HCT116 (cell line): ENCODE results near the gene RASAL2. TPM values are rescaled to one million over a fixed set of nuclear protein-coding genes. Genes with fewer than 3 reads are reported as not detected.

ENCODE experiments used
- ATAC-seq: fragments of 200-7000 bp; cut with Tn5 transposase; 2 replicates; pipeline ENCODE4 v1.9.1; 2020; ENCODE audit warnings: mild to moderate bottlenecking, moderate library complexity
- BruUV-seq: library from RNA; stranded (reverse); fragments of 400-500 nt; replicated peaks from 2 replicates; lab custom pipeline; 2021; lab: Mats Ljungman, UMichigan
- CTCF ChIA-PET: fragments of 300-600 bp; sonication (Branson Sonifier 250); formaldehyde crosslinking; loops from one replicate; lab custom pipeline; 2021; ENCODE audit warnings: antibody characterized with exemption; lab: Charles Lee
- POLR2A ChIA-PET: fragments of 300-600, 350-600 bp; sonication (Branson Sonifier 250); formaldehyde crosslinking; loops from one replicate; lab custom pipeline; 2021; ENCODE audit warnings: antibody characterized with exemption; lab: Charles Lee
- RAD21 ChIA-PET, 2 experiments: fragments of 300-600 bp; sonication (Branson Sonifier 250); formaldehyde crosslinking; loops; one replicate each; lab custom pipeline; 2023; ENCODE audit warnings: low total read pairs in 2 of 2; ENCODE audit not compliant: uncharacterized antibody in 2 of 2, unreplicated experiment in 2 of 2, low non-redundant PET in 1 of 2; lab: Charles Lee
- DNase-seq: peaks from one replicate; pipeline ENCODE4 v3.0.0-alpha.2; 2010; ENCODE audit warnings: low read depth, low spot score
- H2AFZ ChIP-seq: fragments of 200-600 bp; shearing (Covaris generic), sonication (generic); 2 replicates; pipeline ENCODE4 v1.6.1; 2017; ENCODE audit warnings: low read depth, mixed run types, mixed read lengths, antibody characterized with exemption, low read length; ENCODE audit not compliant: poor library complexity, severe bottlenecking
- H3K27ac ChIP-seq: 2 replicates; pipeline ENCODE4 v1.5.1; 2012; ENCODE audit warnings: low read depth, low read length
- H3K27me3 ChIP-seq: fragments of 200-600 bp; sonication (generic); 2 replicates; pipeline ENCODE4 v1.6.1; 2016; ENCODE audit warnings: mixed run types, low read length, mixed read lengths; ENCODE audit not compliant: insufficient read depth
- H3K36me3 ChIP-seq, 2 experiments: fragments of 200-500 bp in 1 of 2; fragments of 200-600 bp in 1 of 2; sonication (Bioruptor generic) in 1 of 2; sonication (generic) in 1 of 2; 2 replicates each; pipeline versions ENCODE4 v1.5.1 to v1.6.1; 2014 to 2016; ENCODE audit warnings: low read length in 2 of 2, inconsistent platforms in 1 of 2, mixed read lengths in 1 of 2, mixed run types in 1 of 2; ENCODE audit not compliant: insufficient read depth in 2 of 2, control insufficient read depth in 1 of 2
- H3K4me1 ChIP-seq, 2 experiments: fragments of 200-600 bp in 1 of 2; sonication (generic) in 1 of 2; 2 replicates each; pipeline versions ENCODE4 v1.5.1 to v1.6.1; 2012 to 2017; ENCODE audit warnings: low read length in 2 of 2, inconsistent platforms in 1 of 2, mild to moderate bottlenecking in 1 of 2, mixed read lengths in 1 of 2, mixed run types in 1 of 2, moderate library complexity in 1 of 2; ENCODE audit not compliant: insufficient read depth in 2 of 2, control insufficient read depth in 1 of 2
- H3K4me2 ChIP-seq: fragments of 200-600 bp; sonication (generic); 2 replicates; pipeline ENCODE4 v1.6.1; 2017; ENCODE audit warnings: mixed run types, low read length, mixed read lengths
- H3K4me3 ChIP-seq, 2 experiments: fragments of 200-600 bp in 1 of 2; sonication (generic) in 1 of 2; replicated peaks in 1 of 2; 2 replicates each; pipeline ENCODE4 v1.5.1; 2011 to 2016; ENCODE audit warnings: low read length in 2 of 2, control low read depth in 1 of 2, low read depth in 1 of 2, mild to moderate bottlenecking in 1 of 2, mixed read lengths in 1 of 2, mixed run types in 1 of 2
- H3K79me2 ChIP-seq: fragments of 200-600 bp; sonication (generic); 2 replicates; pipeline ENCODE4 v1.6.1; 2017; ENCODE audit warnings: mild to moderate bottlenecking, mixed run types, low read length, moderate library complexity, mixed read lengths; ENCODE audit not compliant: insufficient read depth
- H3K9ac ChIP-seq: fragments of 200-600 bp; sonication (generic); 2 replicates; pipeline ENCODE4 v1.6.1; 2016; ENCODE audit warnings: low read length, mixed read lengths
- H3K9me2 ChIP-seq: fragments of 200-600 bp; sonication (generic), shearing (Covaris generic); 2 replicates; pipeline ENCODE4 v1.6.1; 2017; ENCODE audit warnings: mixed run types, mild to moderate bottlenecking, moderate library complexity; ENCODE audit not compliant: insufficient read depth
- H3K9me3 ChIP-seq, 2 experiments: fragments of 200-500 bp in 1 of 2; fragments of 200-600 bp in 1 of 2; sonication (Bioruptor generic) in 1 of 2; sonication (generic) in 1 of 2; 2 replicates each; pipeline ENCODE4 v1.6.1; 2014 to 2017; ENCODE audit warnings: low read length in 2 of 2, mixed read lengths in 2 of 2, inconsistent platforms in 1 of 2, low read depth in 1 of 2, mild to moderate bottlenecking in 1 of 2, mixed run types in 1 of 2, moderate library complexity in 1 of 2; ENCODE audit not compliant: control insufficient read depth in 1 of 2, insufficient read depth in 1 of 2
- H4K20me1 ChIP-seq: fragments of 200-600 bp; sonication (generic), shearing (Covaris generic); 2 replicates; pipeline ENCODE4 v1.6.1; 2017; ENCODE audit warnings: mixed run types, mild to moderate bottlenecking, moderate library complexity; ENCODE audit not compliant: insufficient read depth
- ATF3 ChIP-seq: IDR thresholded peaks from 2 replicates; pipeline ENCODE4 v1.6.1; 2012
- CEBPB ChIP-seq: IDR thresholded peaks from 2 replicates; pipeline ENCODE4 v1.6.1; 2012; ENCODE audit warnings: low read depth
- EGR1 ChIP-seq: IDR thresholded peaks from 2 replicates; pipeline ENCODE4 v1.6.1; 2012; ENCODE audit warnings: low read depth
- EZH2phosphoT487 ChIP-seq: fragments of 200-600 bp; IDR thresholded peaks from 2 replicates; pipeline ENCODE4 v1.6.1; 2018; ENCODE audit warnings: antibody characterized with exemption, borderline replicate concordance
- FOSL1 ChIP-seq: IDR thresholded peaks from 2 replicates; pipeline ENCODE4 v1.6.1; 2012; ENCODE audit warnings: low read depth
- JUND ChIP-seq: IDR thresholded peaks from 2 replicates; pipeline ENCODE4 v1.6.1; 2012
- MAX ChIP-seq: IDR thresholded peaks from 2 replicates; pipeline ENCODE4 v1.6.1; 2012
- POLR2AphosphoS5 ChIP-seq: IDR thresholded peaks from 2 replicates; pipeline ENCODE4 v1.6.1; 2011; ENCODE audit warnings: mild to moderate bottlenecking, low read depth, low read length, moderate library complexity
- RAD21 ChIP-seq: IDR thresholded peaks from 2 replicates; pipeline ENCODE4 v1.6.1; 2012; ENCODE audit warnings: low read depth, mild to moderate bottlenecking
- REST ChIP-seq: IDR thresholded peaks from 2 replicates; pipeline ENCODE4 v1.6.1; 2012; ENCODE audit warnings: low read depth
- SIN3A ChIP-seq: IDR thresholded peaks from 2 replicates; pipeline ENCODE4 v1.6.1; 2012; ENCODE audit warnings: low read depth
- SP1 ChIP-seq: IDR thresholded peaks from 2 replicates; pipeline ENCODE4 v1.6.1; 2012; ENCODE audit warnings: low read depth
- SRF ChIP-seq: IDR thresholded peaks from 2 replicates; pipeline ENCODE4 v1.6.1; 2012; ENCODE audit warnings: low read depth
- TCF7L2 ChIP-seq: IDR thresholded peaks from 2 replicates; pipeline ENCODE4 v1.7.0; 2011; ENCODE audit warnings: borderline replicate concordance, inconsistent platforms; ENCODE audit not compliant: insufficient read depth, insufficient read length; ENCODE audit errors: extremely low read depth
- YY1 ChIP-seq: IDR thresholded peaks from 2 replicates; pipeline ENCODE4 v1.6.1; 2011; ENCODE audit warnings: low read length, low read depth, moderate library complexity, mild to moderate bottlenecking; ENCODE audit not compliant: insufficient replicate concordance; ENCODE audit errors: extremely low read depth
- ZFX ChIP-seq: fragments of 450-650 bp; IDR thresholded peaks from 2 replicates; pipeline ENCODE4 v1.6.1; 2017
- ZNF274 ChIP-seq: fragments of 200-500 bp; sonication (Bioruptor generic); IDR thresholded peaks from 2 replicates; pipeline ENCODE4 v1.6.1; 2014; ENCODE audit warnings: mild to moderate bottlenecking, low read depth, low read length, inconsistent platforms
- intact Hi-C: fragments of 100-400 bp; cut with micrococcal nuclease; formaldehyde crosslinking; loops from 2 replicates; pipeline ENCODE4 v1.10.0; 2022
- total RNA-seq: library from RNA; stranded (reverse); gene quantifications from one replicate; pipeline ENCODE4 v1.2.1, GENCODE V29; 2021; ENCODE audit not compliant: unreplicated experiment

The RASAL2 gene
- total RNA-seq, 1 experiment from 2014 or later, result 11.7 TPM

GRCh38 chr1:178263341-178263740, 169.4 kb downstream of the RASAL2 start:
- intact Hi-C loops, result no loop called here
- ChIA-PET POLR2A (no interaction called here), RAD21 (no interaction called here), CTCF (no interaction called here)
- no peak overlapping the region for H3K4me3 ChIP-seq
- H3K36me3 ChIP-seq, result no peaks in the 10 kb centered on the region
- BruUV-seq, result no TSS peak
- no peaks in the 10 kb centered on the region; the same call in 1 of the 2 replicates for H3K9me2 ChIP-seq
- H3K27ac ChIP-seq, result no peak overlapping the region
- H3K4me1 ChIP-seq, result peaks cover 7 to 17% of the 10 kb centered on the region in 2 experiments
- DNase-seq, result no peak
- H3K27me3 ChIP-seq, result no peaks in the 10 kb centered on the region
- no peak overlapping the region for H3K9ac ChIP-seq
- TF ChIP-seq ATF3 (no peak), ZFX (no peak), CEBPB (no peak), MAX (no peak), SP1 (no peak), ZNF274 (no peak), RAD21 (no peak), POLR2AphosphoS5 (no peak), TCF7L2 (no peak)
- H3K9me3 ChIP-seq, result no peaks in the 10 kb centered on the region
- ATAC-seq, result no peak
- no peak overlapping the region for H3K4me2 ChIP-seq
- H3K79me2 ChIP-seq, result no peaks in the 10 kb centered on the region
- H2AFZ ChIP-seq, result no peak overlapping the region
- no peaks in the 10 kb centered on the region for H4K20me1 ChIP-seq

GRCh38 chr1:178266113-178266512, 172.2 kb downstream of the RASAL2 start:
- H2AFZ ChIP-seq, result no peak overlapping the region
- H3K79me2 ChIP-seq, result no peaks in the 10 kb centered on the region
- no peaks in the 10 kb centered on the region for H3K27me3 ChIP-seq
- DNase-seq (no peak), ATAC-seq (no peak)
- H3K4me2 ChIP-seq, result no peak overlapping the region
- H4K20me1 ChIP-seq, result no peaks in the 10 kb centered on the region
- H3K27ac ChIP-seq, result no peak overlapping the region
- no peaks in the 10 kb centered on the region; the same call in 1 of the 2 replicates for H3K9me2 ChIP-seq
- H3K9ac ChIP-seq, result no peak overlapping the region
- H3K9me3 ChIP-seq, result no peaks in the 10 kb centered on the region
- H3K4me1 ChIP-seq, result peaks cover 7 to 21% of the 10 kb centered on the region in 2 experiments
- H3K4me3 ChIP-seq, result no peak overlapping the region
- ChIA-PET RAD21 (no interaction called here), CTCF (no interaction called here), POLR2A (no interaction called here)
- intact Hi-C loops, result no loop called here
- no peaks in the 10 kb centered on the region for H3K36me3 ChIP-seq
- BruUV-seq, result no TSS peak
- TF ChIP-seq POLR2AphosphoS5 (no peak), SRF (no peak), YY1 (no peak), RAD21 (no peak), FOSL1 (no peak), EGR1 (no peak), TCF7L2 (no peak), JUND (no peak), SIN3A (no peak), MAX (no peak), EZH2phosphoT487 (no peak), REST (no peak)
